GM19395 (cell line): ENCODE measurements around the gene RGMA.
"Not testable (repeated sequence)": the region's sequence is repeated elsewhere in the genome, so short reads cannot be mapped to it uniquely, and the experiment has no call there.

Source experiments
- ATAC-seq: cut with Tn5 transposase; IDR thresholded peaks from one replicate; pipeline ENCODE4 v1.9.1; 2021; ENCODE audit warnings: mild to moderate bottlenecking, moderate library complexity; ENCODE audit not compliant: unreplicated experiment

Gene RGMA

DNA sequence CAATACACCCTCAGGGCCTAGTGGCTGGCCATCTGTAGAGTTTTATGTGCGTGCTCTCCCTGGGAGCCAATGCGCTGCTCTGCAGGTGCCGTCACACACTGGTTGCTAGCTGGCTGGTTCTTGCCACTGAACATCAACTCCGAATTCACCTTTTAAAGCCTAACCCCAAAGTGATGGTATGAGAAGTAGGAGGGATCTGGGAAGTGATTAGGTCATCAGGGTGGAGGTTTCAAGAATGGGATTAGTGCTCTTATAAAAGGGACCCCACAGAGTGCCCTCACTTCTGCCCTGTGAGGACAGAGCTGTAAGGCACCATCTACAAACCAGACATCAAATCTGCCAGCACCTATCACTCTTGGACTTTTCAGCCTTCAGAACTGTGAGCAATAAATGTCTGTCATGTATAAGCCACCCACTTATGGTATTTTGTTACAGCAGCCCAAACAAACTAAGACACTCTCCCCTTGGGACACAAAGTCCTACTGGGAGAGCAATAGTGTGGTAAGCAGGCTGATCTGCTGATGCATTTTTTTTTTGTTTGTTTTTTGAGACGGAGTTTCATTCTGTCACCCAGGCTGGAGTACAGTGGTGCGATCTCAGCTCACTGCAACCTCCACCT, 20.3 kb downstream of the RGMA start:
- no peak for ATAC-seq

- ATAC-seq: no peak
Observed at GRCh38 chr15:93067649-93068085, 21.3 kb downstream of the RGMA start.

- no peak for ATAC-seq
Observed at GRCh38 chr15:93066834-93067648, 22.0 kb downstream of the RGMA start.

GRCh38 chr15:93066224-93066681, 22.8 kb downstream of the RGMA start:
- ATAC-seq: no peak

DNA sequence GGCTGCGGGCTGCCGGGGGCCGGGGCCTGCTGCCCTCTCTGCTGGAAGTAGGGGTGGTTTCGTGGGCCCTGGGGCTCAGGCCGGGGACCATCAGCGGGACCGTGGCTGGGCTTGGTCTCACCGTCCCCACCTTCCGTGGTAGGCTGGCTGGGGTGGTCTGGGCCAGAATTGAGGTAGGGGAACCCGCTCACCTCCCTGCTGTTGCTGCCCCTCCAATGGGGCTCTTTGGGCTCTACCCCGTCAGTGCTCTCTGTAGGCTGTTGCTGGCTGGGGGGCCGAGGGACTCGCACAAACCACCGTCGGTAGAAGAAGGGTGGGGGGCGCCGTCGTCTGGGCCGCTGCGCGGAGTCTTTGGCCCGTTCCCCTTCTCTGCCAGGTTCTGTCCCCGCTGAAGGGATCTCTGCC, 23.4 kb downstream of the RGMA start:
- no peak for ATAC-seq

GRCh38 chr15:93063796-93064690, 25.0 kb downstream of the RGMA start:
- ATAC-seq: no peak

- ATAC-seq: no peak
Observed at GRCh38 chr15:93063262-93063671, 25.7 kb downstream of the RGMA start.

DNA sequence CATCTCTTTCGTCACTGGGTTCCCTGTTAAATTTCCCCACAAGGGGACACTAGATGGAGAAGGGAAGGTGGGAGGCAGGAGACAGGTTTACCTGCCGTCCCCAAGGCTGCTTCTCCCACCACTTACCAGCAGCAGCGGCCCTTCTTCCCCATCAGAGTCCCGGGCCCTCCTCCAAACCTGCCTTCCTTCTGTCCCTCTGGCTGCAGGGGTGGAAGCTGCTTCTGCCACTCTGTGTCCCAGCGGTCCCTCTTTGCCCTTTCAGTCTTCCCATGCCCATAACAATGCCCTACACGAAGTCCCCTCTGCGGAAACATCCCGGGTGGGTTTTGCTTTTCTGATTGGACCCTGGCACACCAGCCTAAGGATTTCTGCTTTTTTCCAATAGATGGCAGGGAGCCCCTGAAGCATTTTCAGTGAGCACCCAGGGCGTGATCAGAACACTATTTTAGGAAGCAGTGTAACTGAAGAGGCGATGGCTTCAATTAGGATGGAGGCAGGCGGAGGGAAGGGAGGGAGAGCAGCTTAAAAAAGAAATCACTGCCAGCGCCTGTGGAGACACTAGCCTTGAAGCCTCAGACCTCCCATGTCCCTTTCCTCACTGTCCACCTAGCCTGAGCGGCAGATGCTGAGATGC, 26.3 kb downstream of the RGMA start:
- not testable (repeated sequence) for ATAC-seq

DNA sequence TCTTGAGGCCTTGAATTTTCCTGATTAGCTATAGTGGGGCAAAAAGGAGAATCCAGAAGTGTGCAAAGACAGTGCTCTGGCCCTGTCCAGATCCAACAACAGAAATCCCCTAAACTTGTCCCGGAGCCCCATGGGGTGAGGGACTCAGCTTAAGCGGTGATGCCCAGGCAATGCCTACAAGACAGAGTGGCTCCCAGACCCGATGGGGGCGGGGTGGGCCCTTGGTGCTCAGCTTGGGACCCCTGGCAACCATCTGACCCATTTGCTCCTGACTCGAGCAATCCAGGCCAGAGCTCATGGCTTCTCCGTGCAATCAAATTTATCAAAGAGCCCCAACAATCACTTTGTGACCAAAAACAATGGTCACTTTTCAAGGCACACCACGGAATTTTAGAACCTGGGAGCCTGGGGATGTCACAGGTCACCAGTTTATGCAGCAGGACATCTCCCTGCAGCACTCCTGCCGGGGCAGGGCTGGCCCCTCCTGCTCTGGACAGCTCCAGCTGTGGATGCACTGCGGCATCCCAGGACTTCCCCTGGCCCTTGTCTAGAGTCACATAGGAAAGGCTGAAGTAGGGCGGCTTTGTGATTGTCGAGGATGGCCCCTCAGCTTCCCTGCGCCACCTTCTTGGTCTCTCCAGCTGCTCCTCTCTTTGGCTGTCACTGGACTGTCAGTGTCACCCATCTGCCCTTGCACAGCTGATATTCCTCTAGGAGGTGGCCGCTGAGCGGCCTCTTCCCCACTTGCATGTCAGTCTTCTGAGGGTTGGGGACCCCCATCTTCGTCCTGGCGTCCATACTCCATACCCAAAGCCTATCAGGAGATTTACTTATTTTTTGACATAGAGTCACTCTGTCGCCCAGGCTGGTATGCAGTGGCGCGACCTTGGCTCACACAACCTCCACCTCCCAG, 28.4 kb downstream of the RGMA start:
- ATAC-seq: no peak

DNA sequence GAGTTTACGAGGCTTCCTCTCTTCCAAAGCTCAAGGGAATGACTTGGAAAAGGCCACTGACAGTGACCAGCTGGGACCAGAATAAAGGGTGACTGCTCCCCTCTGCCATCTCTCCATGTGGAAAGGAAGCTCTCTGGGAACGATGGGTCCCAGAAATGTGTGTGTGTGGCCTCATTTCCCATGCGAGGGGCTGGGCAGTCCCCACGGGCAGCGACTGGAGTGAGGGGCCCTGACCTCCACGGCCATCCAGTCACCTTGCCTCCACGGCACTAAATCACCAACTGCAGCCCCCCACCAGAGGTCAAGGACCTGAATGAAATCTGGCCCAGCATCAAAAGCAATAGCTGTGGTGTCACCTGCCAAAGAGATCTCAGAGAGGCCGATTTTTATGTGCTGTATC, 29.6 kb downstream of the RGMA start:
- no peak for ATAC-seq

DNA sequence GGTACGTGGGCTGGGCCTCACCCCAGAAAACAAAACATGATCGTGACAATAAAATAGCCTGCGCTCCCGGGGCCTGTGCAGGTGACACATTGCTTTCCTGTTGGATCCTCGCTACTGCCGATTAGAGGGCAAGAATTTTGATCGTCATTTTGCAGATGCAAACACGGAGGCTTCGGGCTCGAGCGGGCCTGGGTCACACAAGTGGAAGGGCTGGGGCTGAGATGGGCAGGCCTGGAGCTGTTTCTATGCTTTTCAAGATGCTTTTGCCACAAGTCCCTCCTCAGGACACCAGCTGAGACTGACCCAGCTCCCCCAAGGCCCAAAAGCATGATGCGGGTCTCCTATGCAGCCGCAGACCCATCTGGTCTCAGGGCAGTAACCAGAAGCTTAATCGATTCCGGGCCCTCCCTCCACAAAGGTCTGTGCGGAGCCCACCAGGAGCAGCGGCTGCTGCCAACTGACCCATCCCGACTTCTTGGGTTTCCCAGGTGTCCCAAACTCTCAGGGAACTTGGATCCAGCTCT, 30.0 kb downstream of the RGMA start:
- no peak for ATAC-seq

DNA sequence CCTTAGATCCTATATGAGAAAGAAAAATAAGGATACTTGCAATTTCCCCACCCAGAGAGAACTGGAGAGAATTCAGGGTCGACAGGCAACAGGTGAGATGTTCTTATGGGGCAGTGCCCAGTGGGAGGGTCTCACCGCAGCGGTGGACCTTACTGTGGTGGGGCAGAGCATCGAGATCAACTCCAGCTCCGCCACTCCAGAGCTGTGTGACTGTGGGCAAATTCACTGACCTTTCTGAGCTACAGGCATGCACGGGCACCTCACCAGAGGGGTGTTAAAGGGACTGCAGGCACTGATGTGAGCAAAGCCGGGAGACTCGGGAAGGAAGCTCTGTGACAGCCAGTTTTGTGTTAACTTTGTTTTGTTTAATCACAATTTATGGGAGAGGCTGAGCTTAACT, 30.9 kb downstream of the RGMA start:
- ATAC-seq: no peak

GRCh38 chr15:93057618-93058017, 31.4 kb downstream of the RGMA start:
- ATAC-seq: no peak

- no peak for ATAC-seq
Observed at GRCh38 chr15:93056836-93057235, 32.2 kb downstream of the RGMA start.

- ATAC-seq: no peak
Observed at GRCh38 chr15:93055211-93055610, 33.8 kb downstream of the RGMA start.

GRCh38 chr15:93052090-93052879, 36.7 kb downstream of the RGMA start:
- no peak for ATAC-seq

- ATAC-seq: no peak
Observed at GRCh38 chr15:93051236-93052089, 37.5 kb downstream of the RGMA start.

- no peak for ATAC-seq
Observed at GRCh38 chr15:93050648-93051047, 38.4 kb downstream of the RGMA start.
